NCI-H146 treated with DMSO at 0.1 percent for 48 hours (cell line): ENCODE results near the gene PFKFB4.
"Not testable (repeated sequence)": the region's sequence is repeated elsewhere in the genome, so short reads cannot be mapped to it uniquely, and the experiment has no call there.

Experiments used
- DNase-seq: peaks from one replicate; lab custom pipeline; 2025; ENCODE audit not compliant: unreplicated experiment; lab: John Stamatoyannopoulos, UW

The PFKFB4 gene

DNA sequence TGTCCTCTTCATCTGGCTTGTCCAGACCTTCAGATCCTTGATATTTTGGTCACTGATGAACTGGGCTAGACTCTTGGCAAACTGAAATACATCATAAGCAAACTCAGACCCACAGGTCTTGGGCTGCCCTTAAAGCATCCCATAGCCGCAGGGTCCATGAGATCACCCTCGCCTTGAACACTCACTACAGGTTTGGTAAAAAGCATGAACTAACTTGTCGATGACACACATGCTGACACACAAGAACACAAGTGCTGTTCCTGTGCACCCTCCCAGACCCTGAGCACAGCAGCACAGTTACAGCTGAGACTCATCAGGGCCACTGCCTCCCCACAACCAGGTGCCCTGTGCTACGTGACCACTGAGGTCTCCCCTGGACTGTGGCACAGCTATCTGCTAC, 21.0 kb downstream of the PFKFB4 start:
- DNase-seq: no peak

DNA sequence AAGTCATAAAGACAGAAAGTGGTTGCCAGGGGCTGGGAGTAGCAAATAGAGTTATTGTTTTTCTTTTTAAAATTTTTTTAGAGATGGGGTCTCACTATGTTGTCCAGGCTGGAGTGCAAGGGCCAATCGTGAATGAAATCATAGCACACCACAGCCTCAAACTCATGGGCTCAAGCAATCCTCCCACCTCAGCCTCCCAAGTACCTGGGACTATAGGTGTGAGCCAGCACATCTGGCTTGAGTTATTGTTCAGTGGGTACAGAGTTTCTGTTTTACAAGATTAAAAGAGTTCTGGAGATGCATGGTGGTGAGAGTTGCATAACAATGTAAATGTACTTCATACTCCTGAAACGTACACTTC, 23.6 kb downstream of the PFKFB4 start:
- DNase-seq: no peak

DNA sequence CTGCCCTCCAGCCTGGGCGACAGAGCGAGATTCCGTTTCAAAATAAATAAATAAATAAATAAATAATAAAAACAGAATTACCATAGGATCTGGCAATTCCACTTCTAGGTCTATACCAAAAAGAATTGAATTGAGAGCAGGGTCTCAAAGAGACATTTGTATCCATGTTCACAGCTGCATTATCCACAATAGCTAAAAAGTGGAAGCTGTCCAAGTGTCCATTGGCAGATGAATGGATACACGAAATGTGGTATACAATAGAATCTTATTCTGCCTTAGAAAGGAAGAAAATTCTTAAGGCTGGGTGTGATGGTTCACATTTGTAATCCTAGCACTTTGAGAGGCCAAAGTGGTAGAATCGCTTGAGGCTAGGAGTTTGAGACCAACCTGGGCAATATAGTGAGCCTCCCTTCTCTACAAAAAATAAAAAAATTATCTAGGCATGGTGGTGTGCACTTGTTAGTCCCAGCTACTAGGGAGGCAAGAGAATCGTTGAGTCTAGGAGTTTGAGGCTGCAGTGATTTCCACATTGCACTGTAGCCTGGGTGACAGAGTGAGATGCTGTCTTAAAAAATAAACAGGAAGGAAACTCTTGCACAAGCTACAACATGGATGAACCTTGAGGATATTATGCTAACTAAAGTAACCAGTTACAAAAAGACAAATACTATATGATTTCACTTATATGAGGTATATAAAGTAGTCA, 24.2 kb downstream of the PFKFB4 start:
- no peak for DNase-seq

DNA sequence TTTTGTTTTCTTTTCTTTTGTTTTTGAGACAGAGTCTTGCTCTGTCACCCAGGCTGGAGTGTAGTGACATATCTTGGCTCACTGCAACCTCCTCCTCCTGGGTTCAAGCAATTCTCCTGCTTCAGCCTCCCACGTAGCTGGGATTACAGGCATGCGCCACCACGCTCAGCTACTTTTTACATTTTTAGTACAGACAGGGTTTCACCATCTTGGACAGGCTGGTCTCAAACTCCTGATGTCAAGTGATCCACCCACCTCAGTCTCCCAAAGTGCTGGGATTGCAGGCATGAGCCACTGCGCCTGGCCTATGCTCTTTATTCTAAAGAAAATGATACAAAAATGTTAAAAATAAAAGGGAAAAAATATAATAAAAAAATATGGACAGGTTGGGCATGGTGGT, 25.9 kb downstream of the PFKFB4 start:
- not testable (repeated sequence) for DNase-seq

DNA sequence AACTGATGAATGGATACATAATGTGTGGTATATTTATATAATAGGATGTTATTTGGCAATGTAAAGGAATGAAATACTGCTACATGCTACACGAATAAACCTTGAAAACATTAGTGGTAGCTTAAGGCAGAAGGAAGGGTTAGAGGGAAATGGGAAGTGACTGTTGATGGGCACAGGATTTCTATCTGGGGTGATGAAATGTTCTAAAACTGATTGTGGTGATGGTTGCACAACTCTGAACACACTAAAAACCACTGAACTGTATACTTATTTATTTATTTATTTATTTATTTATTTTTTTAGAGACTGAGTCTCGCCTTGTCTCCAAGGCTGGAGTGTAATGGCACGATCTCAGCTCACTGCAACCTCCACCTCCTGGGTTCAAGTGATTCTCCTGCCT, 27.8 kb downstream of the PFKFB4 start:
- no peak for DNase-seq

DNA sequence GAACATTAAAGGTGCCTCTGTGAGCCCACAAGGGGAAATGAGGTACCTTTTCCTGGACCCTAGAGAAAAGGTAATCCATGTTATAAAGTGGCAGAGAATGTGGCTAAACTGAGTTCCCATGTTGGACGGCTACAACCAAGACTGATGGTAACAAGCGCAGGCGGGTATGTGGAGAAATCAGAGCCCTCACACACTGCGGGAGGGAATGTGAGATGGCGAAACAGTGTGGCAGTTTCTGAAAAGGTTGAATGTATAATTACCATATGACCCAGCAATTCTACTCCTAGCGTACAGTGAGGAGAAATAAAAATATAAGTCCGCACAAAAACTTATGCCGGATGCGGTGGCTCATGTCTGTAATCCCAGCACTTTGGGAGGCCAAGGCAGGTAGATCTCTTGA, 28.6 kb downstream of the PFKFB4 start:
- no peak for DNase-seq

DNA sequence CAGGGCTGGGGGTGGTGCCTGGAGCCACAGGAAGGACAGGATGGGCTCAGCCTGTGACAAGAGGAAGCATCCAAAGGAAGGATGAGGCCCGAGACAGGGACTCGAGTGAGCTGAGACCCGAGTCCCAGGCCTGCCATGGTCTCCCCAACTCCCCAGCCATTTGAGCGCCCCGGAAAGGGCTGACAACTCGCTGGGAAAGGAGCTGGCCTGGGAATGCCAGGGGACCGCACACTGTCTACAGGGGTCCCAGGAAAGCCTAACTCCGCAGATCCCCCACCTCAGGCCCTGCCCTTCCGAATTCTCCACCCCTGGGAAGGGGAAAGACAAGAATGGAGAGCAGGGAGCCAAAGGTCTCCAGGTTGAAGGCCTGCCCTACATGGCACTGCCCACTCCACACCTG, 31.6 kb downstream of the PFKFB4 start:
- no peak for DNase-seq

DNA sequence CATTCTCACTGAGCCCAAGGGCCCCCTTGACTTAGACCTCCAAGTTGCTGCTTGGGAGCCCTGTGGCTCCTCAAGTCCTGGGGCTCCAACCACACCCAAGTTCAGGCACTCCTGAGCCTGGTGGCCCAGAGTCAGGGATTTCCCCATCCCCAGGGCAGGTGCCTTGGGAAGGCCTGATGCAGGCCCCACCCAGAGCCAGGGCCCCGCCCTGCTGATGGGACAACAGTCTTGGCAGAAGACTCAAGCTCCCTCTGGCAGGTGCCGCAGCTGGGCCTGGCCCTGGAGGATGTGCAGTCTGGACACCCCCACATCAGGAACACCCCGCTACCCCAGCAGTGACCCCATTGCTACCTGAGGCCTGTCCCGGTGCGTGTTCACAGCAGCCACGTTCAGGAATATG, 35.0 kb downstream of the PFKFB4 start:
- no peak for DNase-seq

DNA sequence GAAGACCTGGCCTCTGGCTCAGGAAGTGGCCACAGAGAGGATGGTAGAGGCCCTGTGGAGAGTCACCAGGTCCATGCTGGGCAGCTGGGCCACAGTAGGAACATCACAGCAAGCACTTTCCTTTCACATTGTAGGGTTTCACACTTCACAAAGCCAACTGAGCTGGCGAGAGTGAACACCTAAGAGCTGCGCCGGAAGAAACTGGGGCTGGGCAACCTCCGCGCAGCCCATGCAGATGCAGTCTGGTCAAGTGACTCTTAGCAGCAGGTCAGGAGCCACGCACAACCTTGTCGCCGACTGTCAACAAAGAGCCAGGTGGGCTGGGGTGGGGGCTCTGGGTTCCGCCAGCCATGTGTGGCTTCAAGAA, 37.3 kb downstream of the PFKFB4 start:
- DNase-seq: no peak

DNA sequence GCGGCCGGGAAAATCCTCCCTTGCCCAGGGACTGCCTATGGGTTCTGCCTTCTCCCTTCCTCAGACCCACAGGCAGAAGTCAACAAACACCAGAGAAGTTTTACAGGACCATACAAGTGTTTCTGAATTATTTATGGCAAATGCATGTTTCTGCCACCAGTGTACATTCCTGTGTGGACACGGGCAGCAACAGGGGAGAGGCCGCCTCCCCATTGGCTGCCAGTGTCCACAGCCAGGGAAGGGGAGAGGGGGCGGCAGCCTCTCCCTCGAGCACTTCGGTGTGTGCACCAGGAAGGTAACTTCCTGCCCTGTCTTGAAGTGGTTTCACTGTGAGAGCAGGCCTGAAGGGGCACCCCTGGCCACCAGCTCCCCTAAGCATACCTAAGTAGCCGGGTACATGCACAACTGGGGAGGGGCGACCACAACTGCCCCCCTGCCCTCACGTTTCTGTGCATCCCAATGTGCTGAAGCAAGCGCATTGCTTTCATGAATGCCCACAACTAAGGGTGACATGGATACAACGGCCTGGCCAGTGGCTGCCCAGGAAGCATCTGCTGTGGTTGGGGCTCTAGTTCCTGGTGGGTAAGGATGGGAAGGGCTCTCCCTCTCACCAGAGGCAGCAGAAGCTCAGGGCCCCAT, 37.8 kb downstream of the PFKFB4 start:
- no peak for DNase-seq

DNA sequence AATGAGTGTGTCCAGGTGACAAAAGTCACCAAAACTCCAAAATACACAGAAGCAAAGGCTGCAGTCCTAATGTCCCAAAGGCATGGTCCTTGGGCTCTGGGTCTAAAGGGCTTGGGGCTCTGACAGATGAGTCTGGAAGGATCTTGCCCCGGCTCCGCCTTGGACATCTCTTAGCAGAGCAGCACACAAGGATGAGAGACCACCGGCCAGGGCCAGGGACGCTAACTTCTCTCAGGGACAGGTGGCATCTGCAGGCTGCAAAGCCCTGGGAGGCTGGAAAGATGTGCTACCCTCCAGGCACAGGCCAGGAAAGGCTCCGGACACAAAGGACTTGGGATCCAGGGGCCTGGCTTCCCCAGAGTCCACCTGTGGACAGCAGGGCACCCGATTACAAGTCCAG, 38.5 kb downstream of the PFKFB4 start:
- no peak for DNase-seq

DNA sequence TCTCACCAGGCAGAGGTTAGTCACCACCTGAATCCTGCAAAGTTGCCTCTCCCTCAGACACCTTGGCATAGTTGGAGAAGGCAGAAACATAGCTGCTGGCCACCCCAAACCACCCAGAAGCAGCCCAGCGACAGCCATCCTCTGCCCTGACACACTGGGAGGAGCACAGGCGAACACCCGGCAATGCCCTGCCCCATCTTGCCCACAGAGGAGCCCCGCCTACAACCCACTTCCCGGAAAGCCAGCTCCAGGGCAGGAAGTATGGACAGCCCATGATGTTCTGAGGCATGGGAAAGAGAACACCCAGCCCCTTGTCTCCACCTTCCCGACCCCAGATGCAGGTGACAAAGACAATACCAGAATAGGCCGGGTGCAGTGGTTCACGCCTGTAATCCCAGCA, 40.0 kb downstream of the PFKFB4 start:
- DNase-seq: no peak

DNA sequence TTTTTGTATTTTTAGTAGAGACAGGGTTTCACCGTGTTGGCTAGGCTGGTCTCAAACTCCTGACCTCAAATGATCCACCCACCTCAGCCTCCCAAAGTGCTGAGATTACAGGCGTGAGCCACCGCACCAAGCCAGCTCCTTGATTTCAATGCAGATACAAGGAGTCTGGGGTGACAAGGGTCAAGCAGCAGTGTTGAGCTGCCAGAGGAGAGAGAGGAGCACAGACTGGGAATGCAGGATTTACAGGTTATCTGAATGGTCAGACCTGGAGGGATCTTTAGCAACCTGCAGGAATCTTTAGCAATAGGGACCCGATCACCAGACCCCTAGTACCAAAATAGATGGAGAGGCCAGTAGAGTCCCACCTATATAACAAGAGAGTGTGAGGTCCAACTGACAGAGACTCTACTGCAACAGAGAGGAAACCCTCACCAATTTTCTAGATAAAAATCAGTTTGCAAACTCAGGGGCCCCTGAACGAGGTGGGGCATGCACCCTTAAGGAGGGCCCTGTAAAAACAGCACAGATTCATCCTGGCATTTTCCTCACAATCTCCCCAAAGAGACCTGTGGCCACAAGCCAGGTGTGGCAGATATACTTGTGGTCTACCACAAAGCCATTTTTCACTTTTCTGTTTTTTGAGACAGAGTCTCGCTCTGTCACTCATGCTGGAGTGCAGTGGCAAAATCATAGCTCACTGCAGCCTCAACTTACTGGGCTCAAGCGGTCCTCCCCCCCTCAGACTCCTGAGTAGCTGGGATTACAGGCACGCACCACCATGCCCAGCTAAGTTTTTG, 42.0 kb downstream of the PFKFB4 start:
- DNase-seq: no peak

DNA sequence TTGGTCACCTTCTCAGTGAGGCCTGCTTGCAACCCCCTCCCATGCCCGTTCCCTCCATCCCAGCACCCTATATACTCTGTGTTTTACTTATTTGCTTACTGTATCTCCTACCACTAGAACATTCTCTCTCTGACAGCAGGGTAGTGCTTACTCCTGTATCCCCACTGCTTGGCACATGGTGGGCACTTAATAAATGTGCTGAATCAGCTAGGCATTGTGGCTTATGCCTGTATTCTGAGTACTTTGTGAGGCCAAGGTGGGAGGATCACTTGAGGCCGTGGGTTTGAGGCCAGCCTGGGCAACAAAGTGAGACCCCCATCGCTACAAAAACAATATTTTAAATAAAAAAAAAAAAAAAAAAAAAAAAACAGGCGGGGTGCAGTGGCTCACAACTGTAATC, 45.1 kb downstream of the PFKFB4 start:
- DNase-seq: no peak

DNA sequence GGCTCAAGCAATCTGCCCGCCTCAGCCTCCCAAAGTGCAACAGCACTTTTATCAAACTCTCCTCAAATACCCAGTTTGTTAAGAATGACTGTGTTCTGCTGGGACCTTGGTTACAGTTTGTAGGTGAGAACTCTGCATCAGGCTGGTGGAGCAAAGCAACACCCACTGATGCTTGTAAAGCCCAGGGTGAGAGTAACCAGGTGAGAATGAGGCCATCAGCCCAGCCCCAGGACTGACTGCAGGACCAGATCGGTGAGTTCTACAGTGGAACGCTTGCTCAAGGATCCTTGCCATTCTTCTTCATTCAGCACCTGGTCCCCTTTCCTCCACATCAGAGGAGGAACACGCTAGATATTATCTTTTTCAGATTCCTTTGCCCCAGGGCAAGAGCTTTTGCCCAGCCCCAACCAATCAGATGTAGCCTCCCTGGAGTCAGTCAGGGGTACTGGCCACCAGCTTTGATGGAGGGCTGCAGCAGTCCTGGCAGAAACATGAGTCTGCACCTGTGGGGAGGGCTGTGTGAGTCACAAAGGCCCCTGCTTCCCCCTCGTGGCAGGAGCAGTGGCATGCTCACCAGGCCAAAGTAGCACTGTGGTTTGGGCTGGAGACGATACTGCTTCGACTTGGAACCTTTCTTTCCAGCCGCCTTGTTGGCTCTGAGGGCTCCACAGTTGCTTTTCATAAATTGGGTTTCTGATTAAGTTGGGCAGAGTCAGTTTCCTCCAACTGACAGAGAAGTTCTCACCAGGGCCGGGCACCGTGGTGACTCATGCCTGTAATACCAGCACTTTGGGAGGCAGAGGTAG, 49.1 kb downstream of the PFKFB4 start:
- peak; percentile 37 for DNase-seq

DNA sequence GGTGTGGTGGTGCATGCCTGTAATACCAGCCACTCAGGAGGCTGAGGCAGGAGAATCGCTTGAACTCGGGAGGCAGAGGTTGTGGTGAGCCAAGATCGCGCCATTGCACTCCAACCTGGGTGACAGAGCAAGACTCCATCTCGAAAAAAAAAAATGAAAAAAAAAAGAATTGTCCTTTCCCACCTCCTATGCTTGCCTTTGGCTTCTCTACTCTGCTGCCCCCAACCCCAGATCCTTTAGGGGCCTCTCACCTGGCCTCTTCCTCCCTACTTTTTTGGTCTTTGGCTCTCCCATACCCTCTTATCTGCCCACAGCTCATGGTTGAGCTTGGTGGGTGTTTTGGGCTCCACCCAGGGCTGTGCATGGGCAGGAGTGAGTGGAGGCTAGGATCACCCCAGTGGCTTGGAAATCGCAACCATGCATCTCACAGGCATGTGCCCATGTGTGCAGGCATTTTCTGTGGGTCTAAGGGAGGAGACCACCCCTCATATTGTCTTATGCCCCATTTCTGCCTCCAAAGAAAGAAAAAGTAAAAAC, 50.6 kb downstream of the PFKFB4 start:
- DNase-seq: no peak

DNA sequence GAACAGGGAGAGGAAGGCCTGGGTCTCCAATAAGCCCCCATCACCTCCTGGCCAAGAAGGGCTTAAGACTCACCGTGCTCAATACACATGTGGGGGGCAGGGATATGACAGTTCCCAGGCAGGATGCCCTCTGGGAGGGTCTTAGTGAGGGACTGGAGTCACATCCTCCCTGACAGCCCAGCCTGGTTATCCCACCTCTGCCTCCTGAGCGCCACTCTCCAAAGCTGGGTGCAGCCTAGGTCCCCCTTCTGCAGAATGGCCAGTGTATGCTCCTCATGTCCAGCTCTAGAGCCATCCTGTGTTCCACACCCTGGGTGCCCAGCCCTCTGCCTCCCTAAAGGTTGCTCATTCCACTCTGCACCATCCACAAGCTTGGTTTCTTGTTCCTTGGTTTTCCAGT, 51.5 kb downstream of the PFKFB4 start:
- no peak for DNase-seq

DNA sequence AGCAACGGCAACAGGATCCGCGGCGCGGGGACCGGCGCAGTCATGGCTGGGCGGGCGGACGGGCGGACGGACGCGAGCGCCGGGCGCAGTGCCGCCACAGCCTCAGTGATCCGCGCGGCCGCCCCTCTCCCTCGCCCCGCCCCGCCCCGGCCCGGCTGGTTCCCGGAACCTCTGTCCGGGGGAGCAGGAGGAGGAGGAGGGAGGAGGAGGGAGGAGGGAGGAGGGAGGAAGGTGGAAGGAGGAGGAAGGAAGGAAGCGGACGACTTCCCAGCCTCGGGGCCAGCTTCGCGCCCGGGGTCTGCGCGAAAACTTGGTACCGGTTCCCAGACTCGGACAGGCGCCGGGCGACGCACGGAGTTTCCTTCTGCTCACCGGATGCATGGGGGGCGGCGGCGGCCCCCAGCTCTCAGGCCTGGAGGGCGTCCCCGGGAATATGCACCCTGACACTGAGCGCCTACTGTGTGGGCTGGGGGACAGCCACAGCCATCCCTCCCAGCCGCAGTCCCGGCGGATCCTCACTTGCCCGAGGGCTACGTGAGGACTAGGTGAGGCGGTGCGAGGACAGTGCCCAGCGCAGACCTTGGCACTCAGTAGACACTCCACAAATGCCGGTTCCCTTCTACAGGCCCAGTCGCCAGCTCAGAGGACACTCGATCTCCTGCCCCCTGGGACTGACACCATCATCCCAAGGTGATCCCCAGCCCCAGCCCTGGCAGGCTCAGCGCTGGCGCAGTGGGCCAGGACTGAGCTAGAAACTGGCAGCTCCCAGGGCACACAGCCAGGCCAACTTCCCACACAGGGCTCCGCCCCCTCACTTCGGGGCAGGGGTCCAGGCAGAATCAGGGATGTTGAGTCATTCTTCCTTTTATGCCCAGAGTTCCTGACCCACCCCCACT, 52.3 kb downstream of the PFKFB4 start, which contains the start of gene SHISA5:
Gene SHISA5, minus strand, starts transcription at position 124 of the 896 bp plus-strand sequence. Its CDS starts 80 bp downstream, at position 44.
- no peak for DNase-seq

DNA sequence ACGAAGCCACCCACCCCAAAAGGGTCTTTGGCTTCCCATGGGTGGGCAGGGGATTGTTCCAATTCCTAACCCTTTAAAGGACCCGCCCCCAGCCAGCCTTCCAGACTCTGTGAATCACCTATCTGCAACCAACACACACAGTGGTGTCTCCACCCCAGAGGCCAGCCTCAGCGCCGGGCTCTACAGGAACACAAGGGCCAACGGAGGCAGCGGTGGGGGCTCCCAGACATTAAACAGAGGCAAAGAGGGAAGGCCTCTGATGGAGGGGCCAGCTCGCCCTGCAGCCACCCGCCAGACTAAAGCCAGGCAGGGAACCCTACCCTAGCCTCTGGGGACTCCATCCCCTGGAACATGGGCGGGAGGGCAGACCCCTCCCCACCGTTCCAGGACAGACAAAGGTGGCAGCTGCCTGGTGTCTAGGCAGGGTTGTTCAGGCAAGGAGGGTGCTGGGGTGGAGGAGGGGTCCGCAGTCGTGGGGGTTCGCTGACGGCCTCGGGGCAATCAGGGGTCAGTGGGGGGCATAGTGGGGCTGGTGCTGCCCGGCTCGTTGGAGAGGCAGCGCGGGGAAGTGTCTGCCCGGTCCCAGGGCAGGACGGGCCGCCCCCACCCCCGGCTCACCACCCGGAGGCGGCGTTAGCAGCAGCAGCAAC, 53.1 kb downstream of the PFKFB4 start:
- no peak for DNase-seq

DNA sequence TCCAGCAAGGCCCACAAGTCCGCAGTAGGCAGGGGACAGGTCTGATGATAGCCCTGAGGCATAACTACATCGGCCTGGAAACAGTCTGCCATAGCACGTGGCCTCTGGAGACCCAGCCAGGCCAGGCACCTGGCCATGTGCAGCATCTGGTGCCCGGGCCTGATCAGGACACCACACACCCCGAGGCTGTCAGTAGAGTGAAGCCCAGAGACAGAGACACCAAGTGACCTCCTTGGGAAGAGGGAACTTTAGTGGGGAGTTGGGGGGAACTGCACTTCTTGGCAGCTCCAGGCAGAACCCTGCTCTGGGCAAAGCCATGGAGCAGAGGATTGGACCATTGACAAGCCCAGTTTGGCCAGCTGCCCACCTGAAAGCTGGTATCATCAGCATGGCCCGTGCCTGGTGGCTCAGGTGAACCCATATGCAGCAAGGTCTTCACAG, 53.9 kb downstream of the PFKFB4 start:
- no peak for DNase-seq
